Stimulated activated CD8-positive, alpha-beta memory T cell treated with anti-CD3 and anti-CD28 coated beads, Interleukin-15, amount 100 ng/mL, for 24 hours (primary cell): ENCODE measurements around the gene CHST11.
A peak's percentile ranks its signal among the peaks of the same experiment; 100 is the strongest.
"Not testable (repeated sequence)": the region's sequence is repeated elsewhere in the genome, so short reads cannot be mapped to it uniquely, and the experiment has no call there.

Source experiments
- DNase-seq: peaks from one replicate; pipeline ENCODE4 v3.0.0-alpha.2; 2020; ENCODE audit warnings: low read depth

CHST11 gene

GRCh38 chr12:104767261-104767660 is 310.5 kb downstream of the CHST11 start:
- DNase-seq, result no peak

GRCh38 chr12:104768033-104768432 is 311.3 kb downstream of the CHST11 start:
- no peak for DNase-seq

- no peak for DNase-seq
These were observed 312.4 kb downstream of the CHST11 start for GRCh38 chr12:104769144-104769561.

- DNase-seq, result no peak
These were observed 315.6 kb downstream of the CHST11 start for GRCh38 chr12:104772336-104772735.

- DNase-seq, result no peak
These were observed 319.0 kb downstream of the CHST11 start for GRCh38 chr12:104775731-104776231.

- no peak for DNase-seq
These were observed 322.4 kb downstream of the CHST11 start for GRCh38 chr12:104779134-104779533.

GRCh38 chr12:104782296-104782695 is 325.5 kb downstream of the CHST11 start:
- no peak for DNase-seq

- DNase-seq, result no peak
These were observed 327.8 kb downstream of the CHST11 start for GRCh38 chr12:104784592-104784991.

GRCh38 chr12:104785886-104786285 is 329.1 kb downstream of the CHST11 start:
- DNase-seq, result no peak

- DNase-seq, result no peak
These were observed 329.6 kb downstream of the CHST11 start for GRCh38 chr12:104786352-104786751.

- no peak for DNase-seq
These were observed 332.1 kb downstream of the CHST11 start for GRCh38 chr12:104788840-104789271.

- peak; percentile 20 for DNase-seq
These were observed 333.8 kb downstream of the CHST11 start for GRCh38 chr12:104790296-104791125.

GRCh38 chr12:104792570-104792969 is 335.8 kb downstream of the CHST11 start:
- DNase-seq, result no peak

GRCh38 chr12:104793285-104793684 is 336.5 kb downstream of the CHST11 start:
- no peak for DNase-seq

- DNase-seq, result no peak
These were observed 337.2 kb downstream of the CHST11 start for GRCh38 chr12:104793968-104794367.

GRCh38 chr12:104796475-104796862 is 339.7 kb downstream of the CHST11 start:
- DNase-seq, result no peak

GRCh38 chr12:104799458-104799857 is 342.7 kb downstream of the CHST11 start:
- no peak for DNase-seq

GRCh38 chr12:104801005-104801404 is 344.3 kb downstream of the CHST11 start:
- no peak for DNase-seq

- DNase-seq, result no peak
These were observed 344.7 kb downstream of the CHST11 start for GRCh38 chr12:104801427-104801826.

GRCh38 chr12:104802208-104802607 is 345.5 kb downstream of the CHST11 start:
- DNase-seq, result no peak

- DNase-seq, result no peak
These were observed 348.4 kb downstream of the CHST11 start for GRCh38 chr12:104805186-104805585.

- not testable (repeated sequence) for DNase-seq
These were observed 349.4 kb downstream of the CHST11 start for GRCh38 chr12:104806194-104806593.

- DNase-seq, result no peak
These were observed 352.5 kb downstream of the CHST11 start for GRCh38 chr12:104809251-104809650.
